Measurements from ENCODE around the gene FBXO3. TPM values are rescaled to one million over a fixed set of nuclear protein-coding genes. Genes with fewer than 3 reads are reported as not detected.

The FBXO3 gene
- total and polyA plus RNA-seq, 2 experiments from 2014 or later: 12.5 to 28.4 TPM

GRCh38 chr11:33700063-33700501, 74.2 kb downstream of the FBXO3 start (continued):
- no peak for TF ChIP-seq ZNF462 (CRISPR knock-in tag; IDR thresholded peaks at IDR 0.05)
- no peak for TF ChIP-seq EZH2phosphoT487 (IDR thresholded peaks at IDR 0.05; ENCODE audit: unreplicated experiment)
- TF ChIP-seq JUNB (IDR thresholded peaks at IDR 0.05; ENCODE audit: unreplicated experiment): no peak
- TF ChIP-seq CTCF (conservative IDR thresholded peaks at IDR 0.05; ENCODE audit: low read depth in 2 of 2): no peak
- TF ChIP-seq NANOG (IDR thresholded peaks at IDR 0.05; ENCODE audit: borderline replicate concordance): no peak
- no peak for TF ChIP-seq EZH2 (IDR thresholded peaks at IDR 0.05; ENCODE audit: low read depth, unreplicated experiment)
- no peak for TF ChIP-seq CREB1 (CRISPR knock-in tag; IDR thresholded peaks at IDR 0.05; ENCODE audit: low read depth)
- no peak for TF ChIP-seq ETS1 (IDR thresholded peaks at IDR 0.05)
